T-cell (primary cell): ENCODE results near the gene GCH1. TPM values are rescaled to one million over a fixed set of nuclear protein-coding genes. Genes with fewer than 3 reads are reported as not detected.
"Not testable (repeated sequence)": the region's sequence is repeated elsewhere in the genome, so short reads cannot be mapped to it uniquely, and the experiment has no call there.

Source experiments
- ATAC-seq, 4 experiments: fragments of 200-7000 bp in 3 of 4; fragments of 150-1000 bp in 1 of 4; cut with Tn5 transposase; replicated peaks in 1 of 4; 1 replicate in 3 of 4; 2 replicates in 1 of 4; pipeline ENCODE4 v1.10.0; 2021; ENCODE audit warnings: moderate library complexity in 3 of 4, mild to moderate bottlenecking in 2 of 4, moderate number of reproducible peaks in 1 of 4
- CTCF ChIA-PET, 2 donors: fragments of 300-600 bp; sonication (Branson Sonifier 250); formaldehyde crosslinking; loops; one replicate each; lab custom pipeline; 2022; ENCODE audit warnings: antibody characterized with exemption in 2 of 2; lab: Charles Lee
- POLR2A ChIA-PET, 2 donors: fragments of 300-600 bp; sonication (Branson Sonifier 250); formaldehyde crosslinking; loops; one replicate each; lab custom pipeline; 2022; ENCODE audit warnings: antibody characterized with exemption in 2 of 2; lab: Charles Lee
- DNase-seq, 35 experiments: peaks; one replicate each; pipeline versions ENCODE4 v3.0.0 to v3.0.0-alpha.2; 2013 to 2023
- H3K27ac ChIP-seq: one replicate; pipeline ENCODE4 v1.5.1; 2013; ENCODE audit warnings: low read length
- H3K27me3 ChIP-seq, 2 experiments: replicated peaks in 1 of 2; 1 replicate in 1 of 2; 2 replicates in 1 of 2; pipeline versions ENCODE4 v1.6.1 to v1.7.0; 2013; ENCODE audit warnings: low read length in 1 of 2, mixed read lengths in 1 of 2; ENCODE audit not compliant: control insufficient read depth in 2 of 2, insufficient read depth in 2 of 2; ENCODE audit errors: extremely low read depth in 1 of 2
- H3K36me3 ChIP-seq, 2 donors: 1 replicate in 1 of 2; 2 replicates in 1 of 2; pipeline versions ENCODE4 v1.6.1 to v1.7.0; 2013; ENCODE audit warnings: low read length in 1 of 2; ENCODE audit not compliant: control insufficient read depth in 2 of 2, insufficient read depth in 1 of 2; ENCODE audit errors: extremely low read depth in 1 of 2
- H3K4me1 ChIP-seq, 2 experiments: 1 replicate in 1 of 2; 2 replicates in 1 of 2; pipeline versions ENCODE4 v1.6.1 to v1.7.0; 2013; ENCODE audit warnings: low read length in 2 of 2, mixed read lengths in 1 of 2; ENCODE audit not compliant: insufficient read depth in 2 of 2, control insufficient read depth in 1 of 2; ENCODE audit errors: extremely low read depth in 1 of 2
- H3K4me3 ChIP-seq, 2 donors: 1 replicate in 1 of 2; 2 replicates in 1 of 2; pipeline versions ENCODE4 v1.5.1 to v1.7.0; 2013; ENCODE audit warnings: mild to moderate bottlenecking in 2 of 2, low read length in 1 of 2, moderate library complexity in 1 of 2; ENCODE audit not compliant: control insufficient read depth in 1 of 2; ENCODE audit errors: extremely low read depth in 1 of 2
- H3K9me3 ChIP-seq: 2 replicates; pipeline ENCODE4 v1.7.0; 2013
- H3K27ac Mint-ChIP-seq, 2 donors: one replicate each; pipeline ENCODE4 v1.8.0; 2020 to 2021; ENCODE audit warnings: mild to moderate bottlenecking in 2 of 2, mixed read lengths in 2 of 2
- H3K27me3 Mint-ChIP-seq, 2 donors: one replicate each; pipeline ENCODE4 v1.8.0; 2021 to 2022; ENCODE audit warnings: mixed read lengths in 2 of 2
- H3K36me3 Mint-ChIP-seq: one replicate; pipeline ENCODE4 v1.8.0; 2021; ENCODE audit warnings: mixed read lengths
- H3K4me1 Mint-ChIP-seq, 3 donors: one replicate each; pipeline ENCODE4 v1.8.0; 2020 to 2022; ENCODE audit warnings: mixed read lengths in 3 of 3, mild to moderate bottlenecking in 1 of 3
- H3K4me3 Mint-ChIP-seq, 3 donors: one replicate each; pipeline ENCODE4 v1.8.0; 2020 to 2022; ENCODE audit warnings: mild to moderate bottlenecking in 3 of 3, mixed read lengths in 3 of 3, moderate library complexity in 3 of 3
- H3K9me3 Mint-ChIP-seq, 3 donors: one replicate each; pipeline ENCODE4 v1.8.0; 2020 to 2022; ENCODE audit warnings: mixed read lengths in 3 of 3
- WGBS: methylation state at CpG from one replicate; pipeline ENCODE4 v1.1.5; 2013; ENCODE audit warnings: missing lambda C conversion rate; ENCODE audit not compliant: insufficient coverage; 5-methylcytosine and 5-hydroxymethylcytosine counted together
- total RNA-seq, 35 experiments: library from RNA in 6 of 35; stranded (reverse) in 6 of 35; fragments of 120-200 nt in 1 of 35; gene quantifications; one replicate each; pipeline versions ENCODE4 v1.2.1 to v1.2.4 and lab custom pipeline; 2013 to 2026

GCH1 gene
- total RNA-seq, 5 donors from 2014 or later (not counting 1 experiment from before 2014, with no cell fraction given) = 26.5 to 31.2 (median 29.2) TPM

- no peak overlapping the region for H3K27ac Mint-ChIP-seq
- POLR2A ChIA-PET = no interaction called here
- DNase-seq (no peak), ATAC-seq (no peak)
- H3K4me3 ChIP-seq = no peak overlapping the region
- no peaks in the 10 kb centered on the region for H3K4me1 Mint-ChIP-seq
- H3K9me3 Mint-ChIP-seq = no peaks in the 10 kb centered on the region
- CTCF ChIA-PET = no interaction called here
- H3K27me3 ChIP-seq = peaks cover 0 to 7% of the 10 kb centered on the region in 2 experiments
- no peaks in the 10 kb centered on the region for H3K36me3 ChIP-seq
- H3K4me3 Mint-ChIP-seq = no peak overlapping the region
- H3K9me3 ChIP-seq = no peaks in the 10 kb centered on the region
- H3K36me3 Mint-ChIP-seq = no peaks in the 10 kb centered on the region
- peaks cover 0 to 3% of the 10 kb centered on the region in 2 donors for H3K27me3 Mint-ChIP-seq
- H3K27ac ChIP-seq = no peak overlapping the region
- H3K4me1 ChIP-seq = no peaks in the 10 kb centered on the region
Observed at GRCh38 chr14:54928216-54928615, 25.6 kb upstream of the GCH1 start.

DNA sequence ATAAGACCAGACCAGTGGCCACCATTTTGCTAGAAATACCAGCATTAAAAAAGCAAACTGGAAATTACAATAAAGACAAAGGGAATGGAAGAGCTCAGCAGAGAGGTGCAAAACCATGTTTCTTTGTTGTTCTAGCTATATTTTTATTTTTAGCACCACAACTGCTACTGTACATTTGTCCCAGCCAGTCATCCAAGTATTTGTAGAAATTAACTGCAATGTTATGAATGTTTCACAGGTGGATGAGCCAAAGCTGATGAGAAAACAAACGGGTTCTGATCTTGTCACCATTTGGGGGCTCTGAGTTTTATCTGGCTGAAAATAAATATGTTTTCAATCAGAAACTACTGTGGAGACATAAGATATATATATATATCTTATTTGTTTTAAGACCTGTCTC lies 24.9 kb upstream of the GCH1 start:
- no peak overlapping the region for H3K27ac Mint-ChIP-seq
- no peak for ATAC-seq

DNA sequence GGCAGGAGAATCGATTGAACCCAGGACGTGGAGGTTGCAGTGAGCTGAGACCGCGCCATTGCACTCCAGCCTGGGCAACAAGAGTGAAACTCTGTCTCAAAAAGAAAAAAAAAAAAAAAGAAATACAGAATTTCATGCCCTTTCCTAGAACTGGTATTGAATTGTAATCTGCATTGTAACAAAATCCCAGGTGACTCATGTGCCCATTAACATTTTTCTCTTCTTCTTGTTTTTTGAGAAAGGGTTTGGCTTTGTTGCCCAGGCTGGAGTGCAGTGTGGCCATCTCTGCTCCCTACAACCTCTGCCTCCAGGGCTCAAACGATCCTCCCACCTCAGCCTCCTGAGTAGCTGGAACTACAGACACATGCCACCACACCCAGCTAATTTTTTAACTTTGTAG lies 23.9 kb upstream of the GCH1 start:
- ATAC-seq, H3K9me3 ChIP-seq, POLR2A ChIA-PET, H3K4me1 Mint-ChIP-seq, H3K4me3 ChIP-seq, H3K36me3 ChIP-seq, H3K27ac Mint-ChIP-seq, H3K4me3 Mint-ChIP-seq, H3K36me3 Mint-ChIP-seq, DNase-seq, H3K27me3 Mint-ChIP-seq, H3K27ac ChIP-seq, H3K27me3 ChIP-seq, H3K9me3 Mint-ChIP-seq, H3K4me1 ChIP-seq: not testable (repeated sequence)
- CTCF ChIA-PET = interaction anchor here in 1 of 2 donors (0.7 kb wide), 1 partner anchor 22 kb away, joined by 4 read pairs; no protein-coding TSS in a partner anchor
- 91% methylated on average over 5 of the region's 5 CpGs for WGBS

More for the DNA sequence above, 24.9 kb upstream of the GCH1 start:
- no CpG with 5 or more reads among the region's 1 CpG for WGBS
- no peaks in the 10 kb centered on the region for H3K9me3 Mint-ChIP-seq
- peaks cover 0 to 3% (median 0%) of the 10 kb centered on the region in 3 donors for H3K4me1 Mint-ChIP-seq
- no peak for DNase-seq
- ChIA-PET POLR2A (no interaction called here), CTCF (no interaction called here)
- H3K36me3 ChIP-seq = no peaks in the 10 kb centered on the region
- peaks cover 0 to 7% of the 10 kb centered on the region in 2 experiments for H3K27me3 ChIP-seq
- no peak overlapping the region for H3K27ac ChIP-seq
- peaks cover 0 to 3% of the 10 kb centered on the region in 2 donors for H3K27me3 Mint-ChIP-seq
- no peaks in the 10 kb centered on the region for H3K9me3 ChIP-seq
- no peaks in the 10 kb centered on the region for H3K36me3 Mint-ChIP-seq
- H3K4me3 Mint-ChIP-seq = no peak overlapping the region
- no peak overlapping the region for H3K4me3 ChIP-seq
- H3K4me1 ChIP-seq = no peaks in the 10 kb centered on the region

GRCh38 chr14:54922598-54922997 lies 20.0 kb upstream of the GCH1 start:
- CTCF ChIA-PET = no interaction called here
- Mint-ChIP-seq H3K27ac (no peak overlapping the region), H3K9me3 (no peaks in the 10 kb centered on the region), H3K36me3 (no peaks in the 10 kb centered on the region), H3K4me3 (no peak overlapping the region), H3K4me1 (peaks cover 3 to 5% (median 3%) of the 10 kb centered on the region in 3 donors), H3K27me3 (peaks cover 3 to 4% of the 10 kb centered on the region in 2 donors)
- Histone ChIP-seq H3K4me1 (no peaks in the 10 kb centered on the region), H3K9me3 (no peaks in the 10 kb centered on the region), H3K4me3 (no peak overlapping the region), H3K27ac (no peak overlapping the region), H3K36me3 (no peaks in the 10 kb centered on the region), H3K27me3 (peaks cover 0 to 10% of the 10 kb centered on the region in 2 experiments)
- WGBS = 93% methylated on average over 3 of the region's 3 CpGs
- POLR2A ChIA-PET = no interaction called here
- DNase-seq = no peak
- no peak for ATAC-seq

GRCh38 chr14:54920052-54920451 lies 17.4 kb upstream of the GCH1 start:
- peaks cover 0 to 4% of the 10 kb centered on the region in 2 donors for H3K27me3 Mint-ChIP-seq
- Histone ChIP-seq H3K27me3 (peaks cover 0 to 9% of the 10 kb centered on the region in 2 experiments), H3K4me1 (no peaks in the 10 kb centered on the region), H3K27ac (no peak overlapping the region), H3K4me3 (no peak overlapping the region), H3K36me3 (no peaks in the 10 kb centered on the region), H3K9me3 (no peaks in the 10 kb centered on the region)
- no peaks in the 10 kb centered on the region for H3K9me3 Mint-ChIP-seq
- no peaks in the 10 kb centered on the region for H3K36me3 Mint-ChIP-seq
- POLR2A ChIA-PET = no interaction called here
- peaks cover 3 to 5% (median 3%) of the 10 kb centered on the region in 3 donors for H3K4me1 Mint-ChIP-seq
- DNase-seq (no peak), ATAC-seq (no peak)
- H3K27ac Mint-ChIP-seq = no peak overlapping the region
- no CpG with 5 or more reads among the region's 1 CpG for WGBS
- no peak overlapping the region for H3K4me3 Mint-ChIP-seq
- CTCF ChIA-PET = interaction anchor here in 1 of 2 donors (0.6 kb wide), 1 partner anchor 451 kb away, joined by 3 read pairs; no protein-coding TSS in a partner anchor

- no peak overlapping the region for H3K4me3 ChIP-seq
- Mint-ChIP-seq H3K4me3 (no peak overlapping the region), H3K4me1 (peaks cover 3 to 5% (median 3%) of the 10 kb centered on the region in 3 donors), H3K9me3 (no peaks in the 10 kb centered on the region), H3K27me3 (peaks cover 0 to 4% of the 10 kb centered on the region in 2 donors), H3K27ac (no peak overlapping the region), H3K36me3 (no peaks in the 10 kb centered on the region)
- no peak overlapping the region for H3K27ac ChIP-seq
- H3K4me1 ChIP-seq = no peaks in the 10 kb centered on the region
- ChIA-PET POLR2A (no interaction called here), CTCF (no interaction called here)
- DNase-seq (no peak), ATAC-seq (no peak)
- no peaks in the 10 kb centered on the region for H3K9me3 ChIP-seq
- H3K36me3 ChIP-seq = no peaks in the 10 kb centered on the region
- peaks cover 0 to 7% of the 10 kb centered on the region in 2 experiments for H3K27me3 ChIP-seq
Observed at GRCh38 chr14:54919330-54919729, 16.7 kb upstream of the GCH1 start.
